Activated naive CD4-positive, alpha-beta T cell treated with Interleukin-2 at 50 U/mL for 16 hours (primary cell): ENCODE measurements around the gene LRRC27.

Source experiments
- DNase-seq: peaks from one replicate; pipeline ENCODE4 v3.0.0-alpha.2; 2020

LRRC27 gene

DNA sequence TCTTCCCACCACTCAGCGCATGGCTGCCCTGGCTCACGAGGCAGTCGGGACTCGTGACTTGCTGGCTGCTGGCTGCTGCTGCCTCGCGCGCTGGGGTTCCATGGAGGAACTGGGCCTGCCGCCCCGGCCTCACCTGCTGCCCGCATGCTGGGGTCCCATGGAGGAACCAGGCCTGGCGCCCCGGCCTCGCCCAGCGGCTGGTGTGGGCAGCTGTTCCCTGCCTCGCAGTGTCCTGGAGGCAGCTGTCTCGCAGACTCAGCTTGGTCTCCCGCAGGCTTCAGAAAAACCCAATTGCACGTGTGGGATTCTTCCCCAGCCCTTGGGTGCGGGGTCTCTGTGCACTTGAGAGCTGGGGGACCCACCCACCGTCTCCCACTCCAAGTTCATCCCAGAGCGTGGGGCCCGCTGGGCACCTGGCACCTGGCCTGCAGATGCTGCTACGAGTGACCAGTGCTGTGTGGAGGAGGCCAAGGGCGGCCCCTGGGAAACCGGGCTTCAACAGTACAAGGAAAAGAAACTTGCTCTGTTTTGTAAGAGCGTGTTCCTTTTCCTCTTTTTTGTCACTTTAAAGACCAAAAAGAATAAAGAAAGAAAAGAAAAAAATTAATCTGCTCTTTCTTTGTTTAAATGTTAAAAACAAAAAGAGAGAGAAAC is 85.4 kb downstream of the LRRC27 start:
- no peak for DNase-seq

DNA sequence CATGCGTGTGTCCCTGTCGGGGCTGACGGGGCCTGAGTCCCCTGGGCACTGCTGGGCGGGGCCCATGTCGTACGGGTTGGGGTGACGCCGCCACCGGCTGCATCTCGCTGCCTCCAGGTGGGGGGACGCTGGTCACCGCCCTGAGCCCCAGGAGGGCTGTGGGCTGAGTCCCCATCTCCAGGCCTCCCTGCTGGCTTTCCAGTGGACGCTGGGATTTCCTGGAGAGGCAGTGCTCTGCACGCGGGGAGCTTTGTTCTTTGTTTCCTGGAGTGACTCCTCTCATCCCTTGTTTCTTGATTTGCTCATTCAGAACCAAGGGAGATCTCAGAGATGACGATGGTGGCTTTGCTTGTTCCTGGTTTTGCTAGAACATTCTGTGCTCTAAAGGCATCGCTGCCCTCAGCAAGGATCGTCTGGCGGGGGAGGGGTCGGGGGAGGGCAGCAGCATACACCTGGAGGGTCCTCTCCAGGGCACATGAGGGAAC is 86.0 kb downstream of the LRRC27 start:
- DNase-seq = no peak

DNA sequence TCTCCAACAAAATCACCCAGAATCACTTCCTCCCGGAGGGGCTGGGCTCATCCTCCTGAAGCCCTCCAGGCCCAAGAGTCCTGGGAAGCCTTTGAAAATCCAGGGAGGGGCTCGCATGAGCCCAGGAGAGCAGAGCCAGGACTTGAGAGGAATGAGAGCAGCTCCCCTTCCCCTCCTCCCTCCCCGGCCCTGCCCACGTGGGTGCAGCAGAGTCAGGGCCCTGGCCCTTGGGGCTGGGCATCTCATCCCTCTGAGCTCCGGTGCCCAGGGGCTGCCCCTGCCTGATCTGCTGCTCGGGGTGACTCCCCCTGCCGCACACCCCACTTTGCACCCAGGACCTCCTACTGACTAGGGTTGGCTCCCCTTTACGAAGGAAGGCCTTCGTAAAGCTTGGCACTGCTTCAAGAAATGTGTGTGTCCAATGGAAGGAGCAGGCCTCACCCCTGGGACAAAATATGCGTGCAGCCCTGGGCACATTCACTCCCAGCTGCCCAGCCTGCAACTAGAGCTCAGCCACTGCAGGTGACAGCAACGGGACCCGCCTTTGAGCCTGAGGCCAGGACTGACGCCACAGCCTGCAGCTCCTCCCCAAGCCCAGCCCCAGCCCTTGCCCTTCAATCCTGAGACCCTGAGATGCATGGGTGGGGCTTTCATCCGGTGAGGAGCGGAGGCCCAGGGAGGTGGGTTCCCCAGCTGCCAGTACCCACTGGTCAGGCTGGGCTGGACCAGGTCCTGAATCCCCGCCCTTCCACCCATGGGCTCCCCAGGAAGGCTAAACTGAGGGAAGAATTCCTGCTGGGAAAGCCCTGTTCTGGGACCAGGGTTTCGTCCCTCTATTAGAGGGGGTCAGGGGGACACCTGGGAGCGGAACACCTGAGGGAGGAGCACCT is 86.8 kb downstream of the LRRC27 start:
- no peak for DNase-seq

DNA sequence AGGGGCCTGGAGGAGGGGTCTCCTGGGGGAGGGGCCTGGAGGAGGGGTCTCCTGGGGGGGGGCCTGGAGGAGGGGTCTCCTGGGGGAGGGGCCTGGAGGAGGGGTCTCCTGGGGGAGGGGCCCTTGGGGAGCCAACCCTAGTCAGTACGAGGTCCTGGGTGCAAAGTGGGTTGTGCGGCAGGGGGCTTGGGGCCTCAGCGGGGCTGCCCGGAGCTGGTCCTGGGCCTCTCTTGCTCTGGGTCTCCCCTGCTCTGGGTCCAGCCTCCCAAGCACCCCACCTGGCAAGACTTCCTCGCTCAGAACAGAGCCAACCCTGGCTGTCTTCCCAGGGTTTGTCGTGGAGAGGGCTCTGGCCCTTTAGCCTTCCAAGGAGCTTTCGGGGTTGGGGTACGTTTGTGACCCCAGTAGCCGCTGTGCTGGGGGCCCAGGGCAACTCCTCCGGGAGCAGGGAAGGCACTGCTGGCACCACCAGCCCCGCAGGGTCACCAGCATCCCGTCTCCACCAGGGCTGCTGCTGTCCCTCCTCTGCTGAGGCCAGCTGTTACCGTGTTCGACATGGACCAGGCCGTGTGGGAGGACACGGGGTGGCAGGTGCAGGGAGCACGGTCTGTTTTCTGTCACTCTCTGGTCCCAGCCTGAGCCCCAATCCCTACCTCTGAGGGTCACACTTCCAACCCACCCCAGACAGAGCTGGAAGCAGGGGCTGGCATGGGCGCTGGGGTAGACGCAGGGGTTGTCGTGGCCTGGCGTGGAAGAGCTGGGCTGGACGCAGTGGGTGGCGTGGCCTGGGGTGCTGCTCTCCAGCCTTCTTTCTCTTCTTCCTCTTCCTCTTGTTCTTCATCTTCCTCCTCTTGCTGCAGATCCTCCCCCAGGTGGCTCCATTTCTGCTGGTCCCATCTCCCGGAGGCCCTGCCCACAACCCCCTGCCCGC is 87.8 kb downstream of the LRRC27 start:
- no peak for DNase-seq

DNA sequence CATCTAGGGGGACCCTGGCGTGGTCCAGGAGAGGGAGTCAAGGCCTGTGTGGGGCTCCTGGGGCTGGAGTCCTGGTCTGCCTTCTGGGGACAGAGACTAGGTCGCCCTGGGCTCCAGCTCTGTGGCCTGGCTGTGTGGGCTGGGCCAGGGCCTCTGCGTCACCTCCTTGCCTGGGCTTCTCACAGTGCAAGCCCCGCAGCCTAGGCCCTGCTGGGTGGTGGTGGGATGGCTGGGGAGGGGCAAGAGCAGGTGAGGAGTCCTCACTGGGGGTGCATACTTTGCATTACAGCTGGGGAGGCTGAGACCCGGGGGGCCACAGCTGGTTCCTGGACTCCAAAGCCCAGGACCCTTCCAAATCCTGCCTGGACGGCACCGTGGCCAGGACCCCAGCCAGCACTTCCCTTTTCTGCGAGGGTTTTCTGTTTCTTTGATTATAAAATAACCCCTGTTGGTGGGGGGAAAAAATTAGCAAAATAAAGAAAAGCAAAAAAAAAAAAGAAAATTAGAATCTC is 88.5 kb downstream of the LRRC27 start:
- DNase-seq = no peak

DNA sequence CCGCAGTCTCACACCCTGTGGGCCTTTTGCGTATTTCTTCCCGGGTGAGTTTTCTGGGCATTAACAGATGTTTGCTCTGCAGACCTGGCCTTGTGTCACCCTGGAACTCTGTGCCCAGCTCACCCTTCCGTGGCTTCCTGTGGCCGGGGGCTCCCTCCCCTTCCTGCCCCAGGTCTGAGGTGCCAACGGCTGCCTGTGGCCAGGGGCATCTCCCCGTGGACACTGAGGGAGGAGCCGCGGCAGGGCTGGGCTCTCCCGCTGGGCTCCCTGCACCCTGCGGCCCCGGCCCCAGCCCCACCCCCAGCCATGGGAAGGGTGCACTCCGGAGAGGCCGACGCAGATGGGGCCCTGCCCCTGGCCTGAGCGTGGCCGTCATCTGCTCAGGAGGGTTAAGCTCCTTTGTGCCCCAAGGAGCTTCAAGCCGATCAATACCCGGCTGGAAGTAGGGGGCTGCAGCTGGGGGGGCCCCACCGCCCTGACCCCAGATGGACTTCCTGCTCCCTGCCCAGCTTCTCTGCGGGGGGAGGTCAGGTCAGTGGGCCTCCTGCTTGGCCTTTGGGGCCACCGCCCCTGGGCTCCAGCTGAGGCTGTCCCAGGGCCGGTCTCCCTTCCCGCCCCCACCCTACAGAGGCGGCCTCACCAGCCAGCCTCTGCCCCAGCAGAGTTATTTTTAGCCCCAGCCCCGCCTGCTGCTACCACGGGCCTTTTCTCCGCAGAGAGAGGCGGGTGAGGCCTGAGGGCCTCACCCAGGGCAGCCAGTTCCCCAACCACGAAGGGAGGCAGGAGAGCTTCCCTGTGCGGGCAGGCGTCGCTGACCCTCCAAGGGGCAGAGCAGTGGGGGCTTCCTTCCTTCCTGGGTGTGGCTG is 89.2 kb downstream of the LRRC27 start:
- no peak for DNase-seq

DNA sequence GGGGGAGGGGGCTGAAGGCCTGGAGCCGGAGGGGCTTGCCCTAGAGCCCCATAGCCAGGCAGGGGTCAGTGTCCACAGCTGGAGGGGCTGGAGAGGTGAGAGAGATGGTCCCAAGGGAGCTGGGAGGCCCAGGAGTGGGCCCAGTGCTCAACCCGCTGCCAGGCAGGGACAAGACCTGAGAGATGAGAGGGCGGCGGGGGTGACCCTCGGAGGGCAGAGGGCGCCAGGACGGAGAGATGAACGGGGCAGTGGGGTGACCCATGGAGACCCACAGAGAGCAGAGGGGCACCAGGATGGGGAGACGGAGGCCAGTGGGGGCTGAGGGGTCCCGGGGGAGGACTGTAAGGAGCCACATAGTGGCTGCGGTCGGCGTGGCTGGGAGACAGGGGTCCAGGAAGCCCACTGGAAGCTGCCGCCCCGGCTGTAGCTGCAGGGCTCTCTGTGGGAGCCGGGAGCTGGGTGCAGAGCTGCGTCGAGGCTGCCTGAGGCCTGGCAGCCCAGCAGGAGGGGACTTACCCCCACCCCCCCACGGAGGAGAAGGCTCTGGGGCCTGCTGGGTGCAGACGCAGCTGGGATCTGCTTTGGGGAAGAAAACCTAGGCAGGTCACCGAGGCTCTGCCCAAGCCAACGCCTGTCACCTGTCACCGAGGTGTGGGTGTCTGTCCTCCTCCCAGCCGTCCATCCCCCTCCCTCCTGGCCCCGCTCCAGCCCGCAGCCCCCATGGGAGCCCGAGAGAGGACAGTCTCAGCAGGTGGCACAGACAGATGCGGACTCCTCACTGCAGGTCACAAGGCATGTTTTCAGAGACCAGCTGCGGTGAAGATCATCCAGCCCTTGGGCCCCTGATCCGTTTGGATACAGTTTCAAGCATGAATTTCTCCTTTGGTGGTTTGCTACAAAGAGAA is 90.1 kb downstream of the LRRC27 start:
- DNase-seq = no peak

DNA sequence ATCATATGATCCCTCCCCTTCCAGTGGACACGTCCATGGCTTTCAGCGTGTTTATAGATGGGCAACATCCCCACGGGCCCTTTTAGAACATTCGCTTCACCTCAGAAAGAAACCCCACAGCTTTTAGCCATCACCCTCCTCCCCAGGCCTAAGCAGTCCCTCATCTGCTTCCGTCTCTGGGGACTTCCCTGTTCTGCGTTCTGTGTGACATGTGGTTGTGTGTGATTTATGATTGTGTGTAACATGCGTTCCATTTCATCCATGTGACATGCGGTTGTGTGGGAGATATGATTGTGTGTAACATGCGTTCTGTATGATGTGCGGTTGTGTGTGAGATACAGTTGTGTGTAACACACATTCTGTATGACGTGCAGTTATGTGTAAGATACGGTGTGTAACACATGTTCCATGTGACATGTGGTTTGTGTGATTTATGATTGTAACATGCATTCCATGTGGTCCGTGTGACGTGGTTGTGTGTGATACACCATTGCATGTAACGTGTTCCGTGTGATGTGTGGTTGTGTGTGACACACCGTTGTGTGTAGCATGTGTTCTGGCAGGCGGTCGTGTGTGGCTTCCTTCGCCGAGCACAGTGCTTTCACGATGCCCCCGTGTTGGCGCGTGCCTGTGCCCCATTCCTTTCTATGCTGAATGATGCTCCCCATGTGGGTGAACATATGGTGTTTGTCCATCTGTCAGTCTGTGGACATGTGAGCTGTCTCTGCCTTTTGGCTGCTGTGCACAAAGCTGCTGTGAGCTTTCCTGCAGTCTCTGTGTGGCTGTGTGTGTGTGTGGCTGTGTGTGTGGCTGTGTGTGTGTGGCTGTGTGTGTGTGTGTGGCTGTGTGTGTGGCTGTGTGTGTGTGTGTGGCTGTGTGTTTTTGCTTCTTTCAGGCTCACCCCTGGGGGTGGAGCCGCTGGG is 91.2 kb downstream of the LRRC27 start:
- DNase-seq = no peak

DNA sequence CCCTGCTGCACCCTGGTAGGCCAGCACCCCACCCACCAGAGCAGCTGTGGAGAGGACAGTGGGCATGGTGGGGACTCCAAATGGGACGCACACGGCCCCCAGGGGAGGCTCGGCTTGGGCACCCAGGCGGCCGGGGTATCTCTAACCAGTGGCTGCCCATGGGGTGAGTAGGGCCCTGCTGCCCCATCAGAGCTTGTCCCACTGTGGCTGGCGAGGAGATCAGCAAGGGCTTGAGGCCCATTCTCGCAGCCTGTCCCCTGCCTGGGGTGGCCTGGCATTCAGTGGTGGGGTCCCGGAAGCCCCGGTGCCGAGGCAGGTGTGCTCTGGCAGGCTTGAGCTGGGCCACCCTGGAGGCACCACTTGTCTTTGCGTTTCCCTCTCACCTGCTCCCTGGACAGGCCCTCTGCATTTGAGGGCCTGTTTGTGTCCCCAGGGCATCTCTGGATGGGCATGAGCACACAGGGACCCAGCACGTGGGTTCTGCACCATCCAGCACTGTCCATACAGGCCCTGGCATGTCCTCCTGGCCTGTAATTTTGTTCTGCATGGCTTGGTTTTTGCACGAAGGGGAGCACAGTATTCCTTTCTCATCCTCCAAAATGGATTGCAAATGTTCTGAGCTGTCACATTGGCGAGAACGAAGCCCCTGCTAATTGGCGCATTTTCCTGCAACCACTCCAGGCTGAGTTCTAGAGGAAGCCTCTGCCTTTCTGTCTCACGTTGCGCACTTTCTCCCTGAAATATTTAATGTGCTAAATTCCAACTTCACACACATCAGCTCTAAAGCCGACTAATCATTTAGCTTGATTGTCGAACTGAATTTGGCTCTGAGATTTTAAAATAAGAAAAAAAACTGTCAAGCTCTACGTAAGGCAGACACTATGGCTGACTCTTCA is 92.2 kb downstream of the LRRC27 start:
- DNase-seq = no peak

DNA sequence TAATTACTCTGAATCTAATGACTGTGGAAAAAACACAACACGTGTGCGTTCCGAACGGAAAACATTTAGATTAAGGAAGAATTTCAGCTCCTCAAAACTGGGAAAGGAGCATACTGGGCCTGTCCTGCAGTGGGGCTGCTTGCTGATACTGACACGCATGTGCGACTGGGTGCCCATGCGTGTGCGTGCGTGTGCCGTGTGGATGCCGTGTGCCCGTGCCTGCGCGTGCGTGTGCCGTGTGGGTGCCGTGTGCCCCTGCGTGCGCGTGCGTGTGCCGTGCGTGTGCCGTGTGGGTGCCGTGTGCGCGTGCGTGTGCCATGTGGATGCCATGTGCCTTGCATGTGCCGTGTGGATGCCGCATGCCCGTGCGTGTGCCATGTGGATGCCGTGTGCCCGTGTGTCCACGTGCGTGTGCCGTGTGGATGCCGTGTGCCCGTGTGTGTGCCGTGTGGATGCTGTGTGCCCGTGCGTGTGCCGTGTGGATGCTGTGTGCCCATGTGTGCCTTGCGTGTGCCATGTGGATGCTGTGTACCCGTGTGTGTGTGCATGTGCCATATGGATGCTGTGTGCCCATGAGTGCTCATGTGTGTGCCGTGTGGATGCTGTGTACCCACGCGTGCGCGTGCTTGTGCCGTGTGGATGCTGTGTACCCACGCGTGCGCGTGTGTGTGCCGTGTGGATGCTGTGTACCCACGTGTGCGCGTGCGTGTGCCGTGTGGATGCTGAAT is 93.2 kb downstream of the LRRC27 start:
- no peak for DNase-seq

DNA sequence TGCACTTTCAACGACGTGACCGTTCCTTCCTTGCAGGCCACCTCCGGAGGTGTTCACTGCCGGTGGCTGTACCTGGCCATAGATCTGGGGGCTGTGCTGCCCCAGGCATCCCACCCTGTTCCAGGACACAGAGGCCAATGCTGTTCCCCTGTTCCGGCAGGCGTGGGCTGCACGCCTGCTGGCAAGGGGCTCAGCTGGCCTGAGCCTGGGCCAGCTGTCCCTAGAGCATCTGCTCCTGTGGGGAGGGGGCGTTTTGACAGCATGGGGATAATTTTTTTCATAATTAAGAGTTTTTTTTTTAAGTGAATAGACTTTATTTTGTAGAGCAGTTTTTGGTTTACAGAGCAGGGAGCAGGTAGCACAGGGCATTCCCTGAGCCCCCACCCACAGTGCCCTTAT is 93.8 kb downstream of the LRRC27 start:
- DNase-seq = no peak

DNA sequence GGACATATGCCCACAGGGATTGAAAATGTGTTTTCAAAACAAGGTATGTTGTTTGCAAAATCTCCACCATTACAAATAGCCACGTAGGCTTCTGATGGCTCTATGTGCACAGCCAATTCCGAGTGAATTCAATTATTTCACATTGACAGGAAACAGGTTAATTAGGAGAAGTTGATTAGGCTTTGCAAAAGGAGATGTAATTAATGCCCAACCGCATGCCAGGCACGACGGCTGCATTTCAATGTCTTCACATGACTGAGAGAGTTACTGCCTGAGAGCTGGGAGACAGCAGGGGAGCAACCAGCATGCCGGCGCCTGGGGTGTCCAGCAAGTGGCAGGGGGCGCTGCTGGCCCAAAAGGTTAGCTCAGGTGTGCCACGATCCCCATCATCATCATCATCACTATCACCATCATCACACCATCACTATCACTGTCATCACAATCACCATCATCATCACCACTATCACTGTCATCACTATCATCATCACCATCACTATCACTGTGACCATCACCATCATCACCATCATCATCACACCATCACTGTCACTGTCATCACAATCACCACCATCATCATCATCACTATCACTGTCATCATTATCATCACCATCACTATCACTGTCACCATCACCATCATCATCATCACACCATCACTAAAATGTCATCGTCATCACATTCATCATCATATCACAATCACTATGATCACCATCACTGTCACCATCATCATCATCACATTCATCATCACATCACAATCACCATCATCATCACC is 95.2 kb downstream of the LRRC27 start:
- no peak for DNase-seq

DNA sequence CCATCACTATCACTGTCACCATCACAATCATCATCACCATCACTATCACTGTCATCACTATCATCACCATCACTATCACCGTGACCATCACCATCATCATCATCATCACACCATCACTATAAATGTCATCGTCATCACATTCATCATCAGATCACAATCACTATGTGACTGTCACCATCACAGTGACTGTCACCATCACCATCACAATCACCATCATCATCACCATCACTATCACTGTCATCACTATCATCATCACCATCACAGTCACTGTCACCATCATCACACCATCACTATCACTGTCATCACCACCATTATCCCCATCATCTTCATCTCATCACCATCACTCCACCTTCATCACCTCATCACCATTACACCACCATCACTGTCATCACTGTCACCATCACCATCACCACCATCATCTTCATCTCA is 96.0 kb downstream of the LRRC27 start:
- DNase-seq = no peak

DNA sequence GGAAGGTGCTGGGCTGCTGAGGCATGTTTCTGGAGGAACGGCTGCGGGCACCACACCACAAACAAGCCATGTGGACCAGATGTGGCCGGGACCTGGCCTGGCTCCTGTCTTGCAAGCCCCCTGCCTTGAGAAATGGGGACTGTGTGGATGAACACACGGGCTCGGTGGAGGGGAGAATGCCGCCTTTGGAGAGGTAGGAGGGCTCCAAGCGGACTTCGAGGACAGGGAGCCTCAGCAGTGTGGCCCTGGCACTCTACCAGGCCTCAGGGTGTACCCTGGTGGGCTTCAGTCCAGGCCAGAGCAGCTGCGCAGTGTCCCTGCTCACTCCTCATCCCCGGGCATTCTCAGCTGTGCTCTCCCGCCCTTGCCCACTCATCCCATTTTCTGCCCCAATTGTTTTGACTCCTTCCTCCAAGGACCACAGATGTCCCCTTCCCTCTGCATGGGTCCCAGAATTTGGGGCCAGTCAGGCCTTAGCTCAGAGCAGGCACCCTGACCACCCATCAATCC is 96.5 kb downstream of the LRRC27 start:
- no peak for DNase-seq
